H9 (cell line): ENCODE measurements around the gene CRACDL. TPM values are rescaled to one million over a fixed set of nuclear protein-coding genes. Genes with fewer than 3 reads are reported as not detected.

Source experiments
- DNase-seq: peaks from one replicate; pipeline ENCODE4 v3.0.0-alpha.2; 2017
- H2AFZ ChIP-seq: one replicate; pipeline ENCODE4 v1.6.1; 2013; ENCODE audit warnings: mild to moderate bottlenecking, low read length, control low read depth, moderate library complexity
- H2AK5ac ChIP-seq: 2 replicates; pipeline ENCODE4 v1.6.1; 2013; ENCODE audit warnings: low read length, control low read depth, mixed read lengths; ENCODE audit not compliant: insufficient read length
- H2BK120ac ChIP-seq: one replicate; pipeline ENCODE4 v1.6.1; 2013; ENCODE audit warnings: low read depth, mild to moderate bottlenecking, low read length, control low read depth, inconsistent platforms; ENCODE audit not compliant: poor library complexity, severe bottlenecking
- H2BK12ac ChIP-seq: 2 replicates; pipeline ENCODE4 v1.6.1; 2013; ENCODE audit warnings: low read length, control low read depth, mixed read lengths, low read depth; ENCODE audit not compliant: insufficient read length
- H2BK15ac ChIP-seq: 2 replicates; pipeline ENCODE4 v1.6.1; 2013; ENCODE audit warnings: low read depth, low read length, control low read depth
- H2BK20ac ChIP-seq: one replicate; pipeline ENCODE4 v1.6.1; 2013; ENCODE audit warnings: low read depth, mild to moderate bottlenecking, low read length, control low read depth, inconsistent platforms; ENCODE audit not compliant: poor library complexity, severe bottlenecking
- H2BK5ac ChIP-seq: 2 replicates; pipeline ENCODE4 v1.6.1; 2013; ENCODE audit warnings: low read length, control low read depth, mixed read lengths; ENCODE audit not compliant: insufficient read length
- H3K14ac ChIP-seq: 2 replicates; pipeline ENCODE4 v1.6.1; 2013; ENCODE audit warnings: low read length, control low read depth; ENCODE audit not compliant: insufficient read depth
- H3K18ac ChIP-seq: 2 replicates; pipeline ENCODE4 v1.6.1; 2013; ENCODE audit warnings: low read depth, mild to moderate bottlenecking, mixed read lengths, low read length, control low read depth; ENCODE audit not compliant: insufficient read length
- H3K23ac ChIP-seq: 2 replicates; pipeline ENCODE4 v1.6.1; 2013; ENCODE audit warnings: low read length, control low read depth, mixed read lengths, low read depth; ENCODE audit not compliant: insufficient read length
- H3K23me2 ChIP-seq: 2 replicates; pipeline ENCODE4 v1.6.1; 2013; ENCODE audit warnings: low read depth, mild to moderate bottlenecking, mixed read lengths, low read length, control low read depth; ENCODE audit not compliant: insufficient read length, poor library complexity, severe bottlenecking
- H3K27ac ChIP-seq: 2 replicates; pipeline ENCODE4 v1.5.1; 2013; ENCODE audit warnings: low read length, control low read depth, mixed read lengths, low read depth; ENCODE audit not compliant: insufficient read length
- H3K27me3 ChIP-seq: 2 replicates; pipeline ENCODE4 v1.6.1; 2013; ENCODE audit warnings: low read length, control low read depth, inconsistent platforms; ENCODE audit not compliant: insufficient read depth
- H3K4ac ChIP-seq: 2 replicates; pipeline ENCODE4 v1.6.1; 2013; ENCODE audit warnings: low read depth, mild to moderate bottlenecking, control low read depth, inconsistent platforms, low read length, moderate library complexity
- H3K4me1 ChIP-seq: 2 replicates; pipeline ENCODE4 v1.6.1; 2013; ENCODE audit warnings: low read length, control low read depth, inconsistent platforms; ENCODE audit not compliant: insufficient read depth
- H3K4me2 ChIP-seq: 2 replicates; pipeline ENCODE4 v1.6.1; 2013; ENCODE audit warnings: low read length, control low read depth, mixed read lengths; ENCODE audit not compliant: insufficient read length, insufficient read depth
- H3K56ac ChIP-seq: 2 replicates; pipeline ENCODE4 v1.6.1; 2013; ENCODE audit warnings: low read depth, mild to moderate bottlenecking, mixed read lengths, low read length, control low read depth; ENCODE audit not compliant: insufficient read length
- H3K79me1 ChIP-seq: 2 replicates; pipeline ENCODE4 v1.6.1; 2013; ENCODE audit warnings: low read depth, mild to moderate bottlenecking, moderate library complexity, low read length, control low read depth, inconsistent platforms; ENCODE audit not compliant: insufficient read depth, poor library complexity, severe bottlenecking
- H3K79me2 ChIP-seq: 2 replicates; pipeline ENCODE4 v1.6.1; 2013; ENCODE audit warnings: low read length, control low read depth, inconsistent platforms; ENCODE audit not compliant: insufficient read depth
- H3K9ac ChIP-seq: 2 replicates; pipeline ENCODE4 v1.6.1; 2013; ENCODE audit warnings: low read length, control low read depth, mixed read lengths; ENCODE audit not compliant: insufficient read length; ENCODE audit errors: extremely low read depth
- H3K9me3 ChIP-seq: one replicate; pipeline ENCODE4 v1.6.1; 2013; ENCODE audit warnings: low read depth, low read length, inconsistent platforms; ENCODE audit not compliant: control insufficient read depth
- H3T11ph ChIP-seq: one replicate; pipeline ENCODE4 v1.6.1; 2013; ENCODE audit warnings: mild to moderate bottlenecking, low read length, control low read depth, inconsistent platforms
- H4K20me1 ChIP-seq: one replicate; pipeline ENCODE4 v1.6.1; 2013; ENCODE audit not compliant: control insufficient read depth, insufficient read length, insufficient read depth
- H4K5ac ChIP-seq: 2 replicates; pipeline ENCODE4 v1.6.1; 2013; ENCODE audit warnings: low read depth, mild to moderate bottlenecking, mixed read lengths, low read length, control low read depth; ENCODE audit not compliant: insufficient read length
- H4K8ac ChIP-seq: replicated peaks from 2 replicates; pipeline ENCODE4 v1.6.1; 2013; ENCODE audit warnings: low read length, control low read depth, mixed read lengths, low read depth; ENCODE audit not compliant: insufficient read length
- H4K91ac ChIP-seq: 2 replicates; pipeline ENCODE4 v1.6.1; 2013; ENCODE audit warnings: low read depth, mild to moderate bottlenecking, moderate library complexity, mixed read lengths, low read length, control low read depth; ENCODE audit not compliant: insufficient read length
- H3K27ac Mint-ChIP-seq, 3 experiments: 2 replicates in 2 of 3; 3 replicates in 1 of 3; pipeline ENCODE4 v1.8.0; 2020 to 2021; ENCODE audit warnings: mixed read lengths in 3 of 3, mild to moderate bottlenecking in 1 of 3, moderate library complexity in 1 of 3
- H3K27me3 Mint-ChIP-seq: 2 replicates; pipeline ENCODE4 v1.8.0; 2021; ENCODE audit warnings: low read depth, mild to moderate bottlenecking, moderate library complexity, mixed read lengths
- H3K36me3 Mint-ChIP-seq, 3 experiments: 2 replicates in 2 of 3; 3 replicates in 1 of 3; pipeline ENCODE4 v1.8.0; 2020 to 2021; ENCODE audit warnings: low read depth in 3 of 3, mixed read lengths in 3 of 3; ENCODE audit not compliant: insufficient read depth in 1 of 3
- H3K4me1 Mint-ChIP-seq, 2 experiments: 2 replicates each; pipeline ENCODE4 v1.8.0; 2020; ENCODE audit warnings: mixed read lengths in 2 of 2
- H3K4me3 Mint-ChIP-seq, 2 experiments: 2 replicates in 1 of 2; 3 replicates in 1 of 2; pipeline ENCODE4 v1.8.0; 2020 to 2021; ENCODE audit warnings: mild to moderate bottlenecking in 2 of 2, mixed read lengths in 2 of 2, moderate library complexity in 1 of 2
- H3K9me3 Mint-ChIP-seq, 2 experiments: 2 replicates in 1 of 2; 3 replicates in 1 of 2; pipeline ENCODE4 v1.8.0; 2020; ENCODE audit warnings: mild to moderate bottlenecking in 2 of 2, mixed read lengths in 2 of 2, moderate library complexity in 1 of 2
- WGBS: extraction: QIAGEN DNeasy Blood & Tissue Kit; methylation state at CpG from one replicate; pipeline ENCODE4 v1.1.7; 2013; ENCODE audit warnings: missing lambda C conversion rate, low lambda C conversion rate, mixed read lengths; ENCODE audit not compliant: insufficient read length; ENCODE audit errors: extremely low coverage; 5-methylcytosine and 5-hydroxymethylcytosine counted together
- total RNA-seq: library from RNA; stranded (reverse); gene quantifications from 2 replicates; pipeline ENCODE4 v1.2.1, GENCODE V29; 2021
- TF ChIP-seq, protein P1 (sequence below): fragments of 200-600 bp; sonication (generic); conservative IDR thresholded peaks from 3 replicates; pipeline ENCODE4 v1.8.0; 2021; ENCODE audit warnings: antibody characterized with exemption, mild to moderate bottlenecking

Gene CRACDL
- total RNA-seq, 1 experiment from 2014 or later, result 0.48 TPM

DNA sequence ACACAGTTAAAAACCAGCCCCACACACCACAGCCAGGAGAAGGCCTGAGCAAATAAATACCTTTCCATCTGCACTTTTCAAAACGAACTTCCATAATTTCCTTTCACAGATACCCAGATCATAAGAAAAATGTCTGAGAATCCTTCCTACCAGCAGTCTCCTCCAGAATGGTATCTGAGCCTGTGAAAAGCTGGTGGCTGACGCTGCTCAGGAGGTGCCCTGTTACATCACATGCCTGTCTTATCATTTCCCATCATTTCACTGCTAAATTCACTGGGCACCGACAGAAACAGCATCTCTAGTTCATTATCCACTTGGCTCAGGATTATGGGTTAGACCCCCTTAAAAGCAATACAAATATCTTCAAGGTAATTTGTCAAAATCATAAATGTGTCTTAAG lies 4.4 kb downstream of the CRACDL start:
- Histone ChIP-seq H3K79me2 (no peaks in the 10 kb centered on the region), H3K4me2 (no peak overlapping the region), H3K23ac (no peak overlapping the region), H3K4ac (no peak overlapping the region), H2BK12ac (no peak overlapping the region), H2BK15ac (no peak overlapping the region), H3K9me3 (no peaks in the 10 kb centered on the region), H3K14ac (no peak overlapping the region), H2BK20ac (no peak overlapping the region), H3K27ac (no peak overlapping the region), H4K8ac (no peak overlapping the region), H3K56ac (no peak overlapping the region), H4K5ac (no peak overlapping the region), H2BK5ac (no peak overlapping the region), H3K4me1 (no peaks in the 10 kb centered on the region), H3K18ac (no peak overlapping the region), H2BK120ac (no peak overlapping the region), H2AK5ac (no peak overlapping the region), H4K20me1 (no peaks in the 10 kb centered on the region), H3K9ac (no peak overlapping the region), H3K27me3 (peaks cover 13% of the 10 kb centered on the region; the same call in 1 of the 2 replicates), H2AFZ (no peak overlapping the region), H3K79me1 (no peaks in the 10 kb centered on the region), H3T11ph (no peak overlapping the region), H3K23me2 (peaks cover 4% of the 10 kb centered on the region), H4K91ac (no peak overlapping the region)
- Mint-ChIP-seq H3K4me1 (peaks cover 12 to 16% of the 10 kb centered on the region in 2 experiments), H3K27ac (no peak overlapping the region), H3K36me3 (peaks cover 0 to 2% (median 0%) of the 10 kb centered on the region in 3 experiments; a peak in 1 of 7 replicates), H3K27me3 (peaks cover 42% of the 10 kb centered on the region), H3K4me3 (no peak overlapping the region), H3K9me3 (no peaks in the 10 kb centered on the region; a peak in 1 of 5 replicates)
- no CpG with 5 or more reads among the region's 3 CpGs for WGBS
- no peak for DNase-seq
- TF ChIP-seq, protein P1, sequence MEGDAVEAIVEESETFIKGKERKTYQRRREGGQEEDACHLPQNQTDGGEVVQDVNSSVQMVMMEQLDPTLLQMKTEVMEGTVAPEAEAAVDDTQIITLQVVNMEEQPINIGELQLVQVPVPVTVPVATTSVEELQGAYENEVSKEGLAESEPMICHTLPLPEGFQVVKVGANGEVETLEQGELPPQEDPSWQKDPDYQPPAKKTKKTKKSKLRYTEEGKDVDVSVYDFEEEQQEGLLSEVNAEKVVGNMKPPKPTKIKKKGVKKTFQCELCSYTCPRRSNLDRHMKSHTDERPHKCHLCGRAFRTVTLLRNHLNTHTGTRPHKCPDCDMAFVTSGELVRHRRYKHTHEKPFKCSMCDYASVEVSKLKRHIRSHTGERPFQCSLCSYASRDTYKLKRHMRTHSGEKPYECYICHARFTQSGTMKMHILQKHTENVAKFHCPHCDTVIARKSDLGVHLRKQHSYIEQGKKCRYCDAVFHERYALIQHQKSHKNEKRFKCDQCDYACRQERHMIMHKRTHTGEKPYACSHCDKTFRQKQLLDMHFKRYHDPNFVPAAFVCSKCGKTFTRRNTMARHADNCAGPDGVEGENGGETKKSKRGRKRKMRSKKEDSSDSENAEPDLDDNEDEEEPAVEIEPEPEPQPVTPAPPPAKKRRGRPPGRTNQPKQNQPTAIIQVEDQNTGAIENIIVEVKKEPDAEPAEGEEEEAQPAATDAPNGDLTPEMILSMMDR, result no peak
